Measurements from ENCODE around the gene FKBP1A.

- TF ChIP-seq POLR2A (IDR thresholded peaks at IDR 0.05), result no peak
- TF ChIP-seq, protein P1, sequence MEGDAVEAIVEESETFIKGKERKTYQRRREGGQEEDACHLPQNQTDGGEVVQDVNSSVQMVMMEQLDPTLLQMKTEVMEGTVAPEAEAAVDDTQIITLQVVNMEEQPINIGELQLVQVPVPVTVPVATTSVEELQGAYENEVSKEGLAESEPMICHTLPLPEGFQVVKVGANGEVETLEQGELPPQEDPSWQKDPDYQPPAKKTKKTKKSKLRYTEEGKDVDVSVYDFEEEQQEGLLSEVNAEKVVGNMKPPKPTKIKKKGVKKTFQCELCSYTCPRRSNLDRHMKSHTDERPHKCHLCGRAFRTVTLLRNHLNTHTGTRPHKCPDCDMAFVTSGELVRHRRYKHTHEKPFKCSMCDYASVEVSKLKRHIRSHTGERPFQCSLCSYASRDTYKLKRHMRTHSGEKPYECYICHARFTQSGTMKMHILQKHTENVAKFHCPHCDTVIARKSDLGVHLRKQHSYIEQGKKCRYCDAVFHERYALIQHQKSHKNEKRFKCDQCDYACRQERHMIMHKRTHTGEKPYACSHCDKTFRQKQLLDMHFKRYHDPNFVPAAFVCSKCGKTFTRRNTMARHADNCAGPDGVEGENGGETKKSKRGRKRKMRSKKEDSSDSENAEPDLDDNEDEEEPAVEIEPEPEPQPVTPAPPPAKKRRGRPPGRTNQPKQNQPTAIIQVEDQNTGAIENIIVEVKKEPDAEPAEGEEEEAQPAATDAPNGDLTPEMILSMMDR (IDR thresholded peaks at IDR 0.05), result no peak
These were observed 56.0 kb downstream of the FKBP1A start for GRCh38 chr20:1336699-1337367.
